CD4-positive, alpha-beta T cell treated with Interleukin-6 at 100 ng/mL for 8 hours (primary cell): Measurements from ENCODE around the gene NACC2.
"Not testable (repeated sequence)": the region's sequence is repeated elsewhere in the genome, so short reads cannot be mapped to it uniquely, and the experiment has no call there.

Source experiments
- DNase-seq: peaks from one replicate; pipeline ENCODE4 v3.0.0-alpha.2; 2020; ENCODE audit warnings: mixed read lengths, low spot score

Gene NACC2

GRCh38 chr9:136044971-136045594 is 50.0 kb downstream of the NACC2 start:
- no peak for DNase-seq

GRCh38 chr9:136044207-136044970 is 50.7 kb downstream of the NACC2 start:
- no peak for DNase-seq

GRCh38 chr9:136043441-136043991 is 51.6 kb downstream of the NACC2 start:
- DNase-seq: no peak

- no peak for DNase-seq
Observed at GRCh38 chr9:136042541-136042940, 52.5 kb downstream of the NACC2 start.

- not testable (repeated sequence) for DNase-seq
Observed at GRCh38 chr9:136040848-136041247, 54.2 kb downstream of the NACC2 start.

GRCh38 chr9:136039488-136039887 is 55.6 kb downstream of the NACC2 start:
- DNase-seq: no peak

GRCh38 chr9:136036848-136037247 is 58.2 kb downstream of the NACC2 start:
- DNase-seq: no peak

- no peak for DNase-seq
Observed at GRCh38 chr9:136036050-136036449, 59.0 kb downstream of the NACC2 start.

- no peak for DNase-seq
Observed at GRCh38 chr9:136031741-136032730, 63.1 kb downstream of the NACC2 start.

- no peak for DNase-seq
Observed at GRCh38 chr9:136031094-136031493, 64.0 kb downstream of the NACC2 start.

GRCh38 chr9:136029556-136029955 is 65.5 kb downstream of the NACC2 start:
- no peak for DNase-seq

GRCh38 chr9:136028760-136029470 is 66.2 kb downstream of the NACC2 start:
- DNase-seq: no peak

GRCh38 chr9:136026943-136027289 is 68.2 kb downstream of the NACC2 start:
- not testable (repeated sequence) for DNase-seq

- DNase-seq: no peak
Observed at GRCh38 chr9:136026266-136026942, 68.7 kb downstream of the NACC2 start.

GRCh38 chr9:136025481-136025880 is 69.6 kb downstream of the NACC2 start:
- DNase-seq: no peak

GRCh38 chr9:136024696-136025316 is 70.3 kb downstream of the NACC2 start:
- DNase-seq: no peak

GRCh38 chr9:136024286-136024685 is 70.8 kb downstream of the NACC2 start:
- DNase-seq: no peak

- DNase-seq: no peak
Observed at GRCh38 chr9:136023410-136024225, 71.5 kb downstream of the NACC2 start.

GRCh38 chr9:136022731-136023409 is 72.2 kb downstream of the NACC2 start:
- no peak for DNase-seq
